ENCODE data around the gene FGFBP1.

The FGFBP1 gene

GRCh38 chr4:15894921-15895916 lies 43.3 kb downstream of the FGFBP1 start (continued):
- TF ChIP-seq ZNF639 (tag by site-specific recombination; IDR thresholded peaks at IDR 0.05) = no peak
- no peak for TF ChIP-seq HOXC10 (CRISPR knock-in tag; IDR thresholded peaks at IDR 0.05)
- TF ChIP-seq ZFHX2 (tag by site-specific recombination; conservative IDR thresholded peaks at IDR 0.05) = no peak
- no peak for TF ChIP-seq REPIN1 (tag by site-specific recombination; IDR thresholded peaks at IDR 0.05; ENCODE audit: low read depth)

- TF ChIP-seq ZNF548 (tag by site-specific recombination; IDR thresholded peaks at IDR 0.05) (no peak), ZNF558 (tag by site-specific recombination; IDR thresholded peaks at IDR 0.05) (no peak), ZNF266 (tag by site-specific recombination; IDR thresholded peaks at IDR 0.05; ENCODE audit: low read depth) (no peak), ZFHX2 (tag by site-specific recombination; conservative IDR thresholded peaks at IDR 0.05) (no peak), ZNF132 (tag by site-specific recombination; IDR thresholded peaks at IDR 0.05; ENCODE audit: borderline replicate concordance) (no peak), SP7 (tag by site-specific recombination; IDR thresholded peaks at IDR 0.05) (no peak), ZXDB (tag by site-specific recombination; IDR thresholded peaks at IDR 0.05) (no peak), ZNF501 (tag by site-specific recombination; IDR thresholded peaks at IDR 0.05) (no peak), ZNF792 (tag by site-specific recombination; IDR thresholded peaks at IDR 0.05) (no peak), ZFP41 (tag by site-specific recombination; IDR thresholded peaks at IDR 0.05; ENCODE audit: borderline replicate concordance) (no peak), CTCF (tag by site-specific recombination; IDR thresholded peaks at IDR 0.05) (no peak)
- no peak overlapping the region for H3K4me3 ChIP-seq (ENCODE audit: low read depth, low read length)
- no peaks in the 10 kb centered on the region for H3K36me3 ChIP-seq (ENCODE audit: control insufficient read depth in 2 of 2, insufficient read depth in 1 of 2, low read length in 2 of 2)
- CTCF ChIA-PET = no interaction called here
- POLR2A ChIA-PET = no interaction called here
- H3K27ac ChIP-seq (ENCODE audit: extremely low read depth, low read depth, low read length) = no peak overlapping the region
- H3K9me3 ChIP-seq (ENCODE audit: control insufficient read depth, insufficient read depth, low read depth, low read length) = no peaks in the 10 kb centered on the region
- H3K4me1 ChIP-seq (ENCODE audit: control insufficient read depth, insufficient read depth, low read length) = no peaks in the 10 kb centered on the region
These were observed 44.1 kb downstream of the FGFBP1 start for GRCh38 chr4:15894393-15894792.

- Histone ChIP-seq H3K4me1 (ENCODE audit: control insufficient read depth, insufficient read depth, low read length) (no peaks in the 10 kb centered on the region), H3K36me3 (ENCODE audit: control insufficient read depth in 2 of 2, insufficient read depth in 1 of 2, low read length in 2 of 2) (no peaks in the 10 kb centered on the region), H3K9me3 (ENCODE audit: control insufficient read depth, insufficient read depth, low read depth, low read length) (no peaks in the 10 kb centered on the region), H3K4me3 (ENCODE audit: low read depth, low read length) (no peak overlapping the region), H3K27ac (ENCODE audit: extremely low read depth, low read depth, low read length) (no peak overlapping the region)
- ChIA-PET CTCF (no interaction called here), POLR2A (no interaction called here)
- TF ChIP-seq ZNF658 (tag by site-specific recombination; IDR thresholded peaks at IDR 0.05) (no peak), ZNF366 (tag by site-specific recombination; conservative IDR thresholded peaks at IDR 0.05) (no peak), ZNF513 (tag by site-specific recombination; IDR thresholded peaks at IDR 0.05) (no peak), ZNF214 (tag by site-specific recombination; IDR thresholded peaks at IDR 0.05; ENCODE audit: borderline replicate concordance) (no peak), BCL11B (tag by site-specific recombination; IDR thresholded peaks at IDR 0.05; ENCODE audit: low read depth) (no peak), ZNF23 (tag by site-specific recombination; IDR thresholded peaks at IDR 0.05; ENCODE audit: borderline replicate concordance) (no peak), ZNF747 (tag by site-specific recombination; IDR thresholded peaks at IDR 0.05) (no peak), ZNF248 (tag by site-specific recombination; IDR thresholded peaks at IDR 0.05) (no peak), OSR2 (tag by site-specific recombination; IDR thresholded peaks at IDR 0.05) (no peak), HOXA7 (CRISPR knock-in tag; IDR thresholded peaks at IDR 0.05; ENCODE audit: borderline replicate concordance) (no peak), TSHZ1 (tag by site-specific recombination; IDR thresholded peaks at IDR 0.05; ENCODE audit: borderline replicate concordance) (no peak), ZNF423 (tag by site-specific recombination; IDR thresholded peaks at IDR 0.05) (no peak)
These were observed 44.6 kb downstream of the FGFBP1 start for GRCh38 chr4:15893962-15894361.

All from HEK293 (cell line).